ENCODE data around the gene CLDN34.

The CLDN34 gene

GRCh38 chrX:10006086-10006485 lies 38.9 kb downstream of the CLDN34 start:
- 92% methylated on average over 8 of the region's 8 CpGs for WGBS (ENCODE audit: insufficient coverage)
- no peaks in the 10 kb centered on the region for H3K36me3 ChIP-seq (ENCODE audit: control insufficient read depth in 4 of 4, insufficient read depth in 4 of 4, low read length in 3 of 4)

GRCh38 chrX:10006770-10007169 lies 39.6 kb downstream of the CLDN34 start:
- no peaks in the 10 kb centered on the region for H3K36me3 ChIP-seq (ENCODE audit: control insufficient read depth in 4 of 4, insufficient read depth in 4 of 4, low read length in 3 of 4)
- 81% methylated on average over 4 of the region's 4 CpGs for WGBS (ENCODE audit: insufficient coverage)
- peaks cover 0 to 2% (median 0%) of the 10 kb centered on the region in 5 experiments for H3K9me3 ChIP-seq (ENCODE audit: control extremely low read depth in 1 of 5, control insufficient read depth in 4 of 5, insufficient read depth in 2 of 5, low read depth in 1 of 5, low read length in 4 of 5)
- H3K27ac ChIP-seq (ENCODE audit: insufficient read depth in 1 of 2, low read depth in 1 of 2, low read length in 2 of 2, poor library complexity in 1 of 2, severe bottlenecking in 2 of 2): no peak overlapping the region
- no peak for DNase-seq
- H3K27me3 ChIP-seq (replicated peaks in 2 of 5; ENCODE audit: control insufficient read depth in 4 of 5, insufficient read depth in 5 of 5, low read length in 4 of 5): peaks cover 0 to 2% (median 0%) of the 10 kb centered on the region in 5 experiments
- peaks cover 3 to 40% (median 15%) of the 10 kb centered on the region in 4 experiments for H3K4me1 ChIP-seq (ENCODE audit: control extremely low read depth in 1 of 4, control insufficient read depth in 4 of 4, insufficient read depth in 4 of 4, low read length in 3 of 4)
- ChIA-PET POLR2A (no interaction called here), CTCF (no interaction called here)
- no peak overlapping the region for H3K4me3 ChIP-seq (ENCODE audit: control insufficient read depth in 1 of 7, extremely low read depth in 1 of 7, insufficient read depth in 4 of 7, low read depth in 2 of 7, low read length in 6 of 7)

More at GRCh38 chrX:10006086-10006485, 38.9 kb downstream of the CLDN34 start:
- ChIA-PET CTCF (no interaction called here), POLR2A (no interaction called here)
- no peak overlapping the region for H3K27ac ChIP-seq (ENCODE audit: insufficient read depth in 1 of 2, low read depth in 1 of 2, low read length in 2 of 2, poor library complexity in 1 of 2, severe bottlenecking in 2 of 2)
- H3K27me3 ChIP-seq (replicated peaks in 2 of 5; ENCODE audit: control insufficient read depth in 4 of 5, insufficient read depth in 5 of 5, low read length in 4 of 5): no peaks in the 10 kb centered on the region
- DNase-seq: no peak
- peaks cover 3 to 34% (median 10%) of the 10 kb centered on the region in 4 experiments for H3K4me1 ChIP-seq (ENCODE audit: control extremely low read depth in 1 of 4, control insufficient read depth in 4 of 4, insufficient read depth in 4 of 4, low read length in 3 of 4)
- no peak overlapping the region for H3K4me3 ChIP-seq (ENCODE audit: control insufficient read depth in 1 of 7, extremely low read depth in 1 of 7, insufficient read depth in 4 of 7, low read depth in 2 of 7, low read length in 6 of 7)
- peaks cover 0 to 2% (median 0%) of the 10 kb centered on the region in 5 experiments for H3K9me3 ChIP-seq (ENCODE audit: control extremely low read depth in 1 of 5, control insufficient read depth in 4 of 5, insufficient read depth in 2 of 5, low read depth in 1 of 5, low read length in 4 of 5)

- CTCF ChIA-PET: interaction anchor here (1.0 kb wide), 1 partner anchor 11 kb away, joined by 3 read pairs; no protein-coding TSS in a partner anchor
These were observed 40.5 kb downstream of the CLDN34 start for GRCh38 chrX:10007621-10008020.

GRCh38 chrX:10008483-10009056 lies 41.4 kb downstream of the CLDN34 start:
- Histone ChIP-seq H3K9me3 (ENCODE audit: control extremely low read depth in 1 of 5, control insufficient read depth in 4 of 5, insufficient read depth in 2 of 5, low read depth in 1 of 5, low read length in 4 of 5) (peaks cover 0 to 2% (median 0%) of the 10 kb centered on the region in 5 experiments), H3K4me1 (ENCODE audit: control extremely low read depth in 1 of 4, control insufficient read depth in 4 of 4, insufficient read depth in 4 of 4, low read length in 3 of 4) (peaks cover 3 to 42% (median 16%) of the 10 kb centered on the region in 4 experiments), H3K27me3 (replicated peaks in 2 of 5; ENCODE audit: control insufficient read depth in 4 of 5, insufficient read depth in 5 of 5, low read length in 4 of 5) (peaks cover 0 to 14% (median 0%) of the 10 kb centered on the region in 5 experiments), H3K4me3 (ENCODE audit: control insufficient read depth in 1 of 7, extremely low read depth in 1 of 7, insufficient read depth in 4 of 7, low read depth in 2 of 7, low read length in 6 of 7) (no peak overlapping the region), H3K27ac (ENCODE audit: insufficient read depth in 1 of 2, low read depth in 1 of 2, low read length in 2 of 2, poor library complexity in 1 of 2, severe bottlenecking in 2 of 2) (no peak overlapping the region), H3K36me3 (ENCODE audit: control insufficient read depth in 4 of 4, insufficient read depth in 4 of 4, low read length in 3 of 4) (no peaks in the 10 kb centered on the region)
- POLR2A ChIA-PET: interaction anchor here (0.7 kb wide), 1 partner anchor 24 kb away, joined by 3 read pairs; no protein-coding TSS in a partner anchor
- DNase-seq: no peak
- CTCF ChIA-PET: interaction anchor here (0.8 kb wide), 1 partner anchor 12 kb away, joined by 3 read pairs; no protein-coding TSS in a partner anchor
- WGBS (ENCODE audit: insufficient coverage): 100% methylated on average over 2 of the region's 2 CpGs

More at GRCh38 chrX:10007621-10008020, 40.5 kb downstream of the CLDN34 start:
- POLR2A ChIA-PET: no interaction called here
- Histone ChIP-seq H3K27me3 (replicated peaks in 2 of 5; ENCODE audit: control insufficient read depth in 4 of 5, insufficient read depth in 5 of 5, low read length in 4 of 5) (peaks cover 0 to 9% (median 0%) of the 10 kb centered on the region in 5 experiments), H3K4me3 (ENCODE audit: control insufficient read depth in 1 of 7, extremely low read depth in 1 of 7, insufficient read depth in 4 of 7, low read depth in 2 of 7, low read length in 6 of 7) (no peak overlapping the region), H3K4me1 (ENCODE audit: control extremely low read depth in 1 of 4, control insufficient read depth in 4 of 4, insufficient read depth in 4 of 4, low read length in 3 of 4) (peaks cover 3 to 46% (median 19%) of the 10 kb centered on the region in 4 experiments), H3K36me3 (ENCODE audit: control insufficient read depth in 4 of 4, insufficient read depth in 4 of 4, low read length in 3 of 4) (no peaks in the 10 kb centered on the region), H3K27ac (ENCODE audit: insufficient read depth in 1 of 2, low read depth in 1 of 2, low read length in 2 of 2, poor library complexity in 1 of 2, severe bottlenecking in 2 of 2) (no peak overlapping the region), H3K9me3 (ENCODE audit: control extremely low read depth in 1 of 5, control insufficient read depth in 4 of 5, insufficient read depth in 2 of 5, low read depth in 1 of 5, low read length in 4 of 5) (peaks cover 0 to 2% (median 0%) of the 10 kb centered on the region in 5 experiments)
- DNase-seq: peak; percentile 45 to 91 (median 85)
- 71% methylated on average over 2 of the region's 3 CpGs for WGBS (ENCODE audit: insufficient coverage)

- Histone ChIP-seq H3K9me3 (ENCODE audit: control extremely low read depth in 1 of 5, control insufficient read depth in 4 of 5, insufficient read depth in 2 of 5, low read depth in 1 of 5, low read length in 4 of 5) (peaks cover 0 to 2% (median 0%) of the 10 kb centered on the region in 5 experiments), H3K27ac (ENCODE audit: insufficient read depth in 1 of 2, low read depth in 1 of 2, low read length in 2 of 2, poor library complexity in 1 of 2, severe bottlenecking in 2 of 2) (no peak overlapping the region), H3K27me3 (replicated peaks in 2 of 5; ENCODE audit: control insufficient read depth in 4 of 5, insufficient read depth in 5 of 5, low read length in 4 of 5) (peaks cover 0 to 22% (median 0%) of the 10 kb centered on the region in 5 experiments), H3K4me3 (ENCODE audit: control insufficient read depth in 1 of 7, extremely low read depth in 1 of 7, insufficient read depth in 4 of 7, low read depth in 2 of 7, low read length in 6 of 7) (no peak overlapping the region), H3K4me1 (ENCODE audit: control extremely low read depth in 1 of 4, control insufficient read depth in 4 of 4, insufficient read depth in 4 of 4, low read length in 3 of 4) (peaks cover 3 to 41% (median 19%) of the 10 kb centered on the region in 4 experiments), H3K36me3 (ENCODE audit: control insufficient read depth in 4 of 4, insufficient read depth in 4 of 4, low read length in 3 of 4) (no peaks in the 10 kb centered on the region)
- ChIA-PET CTCF (no interaction called here), POLR2A (no interaction called here)
- no peak for DNase-seq
- 40% methylated on average over 1 of the region's 1 CpG for WGBS (ENCODE audit: insufficient coverage)
These were observed 42.6 kb downstream of the CLDN34 start for GRCh38 chrX:10009741-10010140.

- WGBS (ENCODE audit: insufficient coverage): no CpG with 5 or more reads among the region's 5 CpGs
- no peak for DNase-seq
- ChIA-PET CTCF (interaction anchor here (0.8 kb wide), 1 partner anchor 608 kb away, joined by 3 read pairs; no protein-coding TSS in a partner anchor), POLR2A (no interaction called here)
- peak overlapping the region in 1 of 7 experiments; percentile 23 for H3K4me3 ChIP-seq (ENCODE audit: control insufficient read depth in 1 of 7, extremely low read depth in 1 of 7, insufficient read depth in 4 of 7, low read depth in 2 of 7, low read length in 6 of 7)
- H3K4me1 ChIP-seq (ENCODE audit: control extremely low read depth in 1 of 4, control insufficient read depth in 4 of 4, insufficient read depth in 4 of 4, low read length in 3 of 4): peaks cover 3 to 41% (median 19%) of the 10 kb centered on the region in 4 experiments
- no peak overlapping the region for H3K27ac ChIP-seq (ENCODE audit: insufficient read depth in 1 of 2, low read depth in 1 of 2, low read length in 2 of 2, poor library complexity in 1 of 2, severe bottlenecking in 2 of 2)
- H3K27me3 ChIP-seq (replicated peaks in 2 of 5; ENCODE audit: control insufficient read depth in 4 of 5, insufficient read depth in 5 of 5, low read length in 4 of 5): peaks cover 0 to 22% (median 0%) of the 10 kb centered on the region in 5 experiments
- peaks cover 0 to 2% (median 0%) of the 10 kb centered on the region in 5 experiments for H3K9me3 ChIP-seq (ENCODE audit: control extremely low read depth in 1 of 5, control insufficient read depth in 4 of 5, insufficient read depth in 2 of 5, low read depth in 1 of 5, low read length in 4 of 5)
- H3K36me3 ChIP-seq (ENCODE audit: control insufficient read depth in 4 of 4, insufficient read depth in 4 of 4, low read length in 3 of 4): no peaks in the 10 kb centered on the region
These were observed 43.5 kb downstream of the CLDN34 start for GRCh38 chrX:10010686-10011085.

Data from common myeloid progenitor, CD34-positive (primary cell).